ENCODE measurements around the gene TRIM28. TPM values are rescaled to one million over a fixed set of nuclear protein-coding genes. Genes with fewer than 3 reads are reported as not detected.

TRIM28 gene
- total RNA-seq, 2 donors from 2014 or later: 446 to 497 TPM

DNA sequence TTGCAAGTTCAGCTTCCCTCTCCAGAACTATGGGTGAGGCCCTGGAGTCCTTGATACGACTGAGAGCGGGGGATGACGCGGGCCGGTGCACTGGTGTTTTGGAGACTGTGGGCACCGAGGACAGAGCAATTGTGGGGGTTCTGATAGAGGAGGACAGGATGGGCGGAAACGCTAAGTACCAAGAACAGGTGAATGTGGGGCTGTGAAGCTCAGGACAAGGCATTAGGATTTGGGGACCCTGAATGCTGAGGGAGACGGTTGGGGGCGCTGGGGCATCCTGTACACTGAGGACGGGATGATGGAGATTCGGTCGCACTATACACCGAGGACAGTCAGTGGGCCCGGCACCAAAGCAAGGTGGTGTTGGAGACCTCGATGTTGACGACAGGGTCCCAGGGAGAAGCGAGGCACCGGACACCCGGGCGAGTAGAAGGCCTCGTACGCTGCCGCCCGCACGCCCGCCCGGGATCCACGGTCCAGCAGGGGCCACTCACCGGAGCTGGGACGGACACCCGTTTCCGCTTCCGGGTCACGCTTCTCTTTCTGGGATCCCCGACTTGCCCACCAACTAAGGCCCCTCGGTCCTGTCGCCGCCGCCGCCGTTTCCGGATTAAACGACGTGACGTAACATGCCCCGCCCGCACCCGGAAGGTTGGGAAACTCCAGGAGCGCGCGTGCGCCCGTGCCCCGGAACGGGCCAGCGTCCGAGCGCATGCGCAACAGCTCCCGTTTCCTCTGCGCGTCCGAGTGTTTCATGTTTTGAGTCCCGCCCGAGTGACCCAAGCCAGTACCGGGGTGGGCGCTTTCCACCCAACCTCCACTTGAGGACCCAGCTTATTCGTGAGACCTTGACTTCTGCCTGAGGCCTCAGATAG lies 10.9 kb downstream of the TRIM28 start, which contains the start of gene CHMP2A:
Gene CHMP2A (minus strand): TSS at position 612 of the 875 bp plus-strand sequence. CDS start 893 bp downstream, outside the sequence.
- DNase-seq (ENCODE audit: low spot score in 2 of 2) (peak; percentile 99), ATAC-seq (peak; percentile 48 to 54)
- Mint-ChIP-seq H3K36me3 (peaks cover 52 to 66% of the 10 kb centered on the region in 2 donors), H3K9me3 (no peaks in the 10 kb centered on the region), H3K27ac (peak within 1 kb of the TSS; percentile 98 to 100)

DNA sequence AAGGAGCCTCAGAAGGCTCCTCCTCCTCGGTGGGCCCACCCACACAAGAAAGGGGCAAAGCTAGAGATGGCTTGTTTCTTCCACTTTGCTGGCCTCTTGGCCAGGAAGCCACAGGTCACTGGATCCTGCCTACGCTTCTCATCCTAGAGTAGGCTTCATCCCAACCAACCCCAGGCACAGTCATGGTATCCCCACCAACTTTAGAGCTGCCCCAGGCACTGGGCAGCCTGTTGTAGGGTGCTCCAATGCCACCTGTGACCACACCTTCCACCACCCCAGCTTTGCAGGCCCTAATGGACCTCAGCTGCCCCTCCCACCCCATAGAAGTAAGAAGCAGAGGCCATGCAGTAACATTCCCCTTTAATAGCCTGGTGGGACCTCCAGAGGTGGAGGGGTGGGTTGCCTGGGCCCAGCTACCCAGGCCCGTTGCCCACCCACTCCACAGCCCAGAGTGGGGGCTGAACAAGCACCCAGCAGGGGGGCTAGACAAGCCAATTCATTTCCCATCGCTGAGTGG lies 11.6 kb downstream of the TRIM28 start:
- H3K9me3 Mint-ChIP-seq: no peaks in the 10 kb centered on the region
- peak overlapping the region; percentile 98 to 100 for H3K27ac Mint-ChIP-seq
- no peak for ATAC-seq
- no peak for DNase-seq (ENCODE audit: low spot score in 2 of 2)
- peaks cover 53 to 59% of the 10 kb centered on the region in 2 donors for H3K36me3 Mint-ChIP-seq

DNA sequence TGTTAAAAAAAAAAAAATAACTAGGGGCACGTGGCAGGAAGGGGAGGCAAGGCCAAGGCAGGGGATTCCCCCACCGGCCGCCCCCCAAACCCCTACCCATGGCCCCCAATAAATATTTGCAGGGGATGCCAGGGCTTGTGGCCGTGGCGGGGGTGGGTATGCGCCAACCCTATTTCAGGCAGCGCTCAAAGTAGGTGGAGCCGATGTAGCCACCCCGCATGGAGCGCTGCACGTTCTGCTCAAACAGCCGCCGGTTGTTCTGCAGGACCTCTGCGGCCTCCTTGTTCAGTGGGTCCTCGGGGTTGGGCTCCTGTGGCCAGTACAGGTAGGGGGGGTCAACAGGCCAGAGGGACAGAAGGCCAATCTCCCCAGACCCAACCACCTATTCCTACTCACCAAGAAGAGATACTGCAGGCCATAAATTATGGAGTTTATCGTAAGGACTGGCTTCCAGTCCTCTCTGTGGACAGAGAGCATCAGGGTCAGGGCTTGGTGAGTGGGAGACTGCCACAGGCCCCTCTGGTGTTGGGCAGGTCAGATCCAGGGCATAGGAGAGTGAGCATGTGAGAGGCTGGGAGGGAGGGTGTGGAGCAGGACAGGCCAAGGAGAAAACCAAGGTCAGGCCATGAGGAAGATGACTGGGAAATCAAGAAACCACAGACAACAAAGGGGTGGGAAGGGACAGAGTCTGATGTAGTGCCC lies 12.2 kb downstream of the TRIM28 start:
- DNase-seq (ENCODE audit: low spot score in 2 of 2): peak in 1 of 2 donors; percentile 54
- H3K27ac Mint-ChIP-seq: peak overlapping the region; percentile 98 to 99
- peaks cover 54 to 57% of the 10 kb centered on the region in 2 donors for H3K36me3 Mint-ChIP-seq
- no peaks in the 10 kb centered on the region for H3K9me3 Mint-ChIP-seq
- no peak for ATAC-seq

DNA sequence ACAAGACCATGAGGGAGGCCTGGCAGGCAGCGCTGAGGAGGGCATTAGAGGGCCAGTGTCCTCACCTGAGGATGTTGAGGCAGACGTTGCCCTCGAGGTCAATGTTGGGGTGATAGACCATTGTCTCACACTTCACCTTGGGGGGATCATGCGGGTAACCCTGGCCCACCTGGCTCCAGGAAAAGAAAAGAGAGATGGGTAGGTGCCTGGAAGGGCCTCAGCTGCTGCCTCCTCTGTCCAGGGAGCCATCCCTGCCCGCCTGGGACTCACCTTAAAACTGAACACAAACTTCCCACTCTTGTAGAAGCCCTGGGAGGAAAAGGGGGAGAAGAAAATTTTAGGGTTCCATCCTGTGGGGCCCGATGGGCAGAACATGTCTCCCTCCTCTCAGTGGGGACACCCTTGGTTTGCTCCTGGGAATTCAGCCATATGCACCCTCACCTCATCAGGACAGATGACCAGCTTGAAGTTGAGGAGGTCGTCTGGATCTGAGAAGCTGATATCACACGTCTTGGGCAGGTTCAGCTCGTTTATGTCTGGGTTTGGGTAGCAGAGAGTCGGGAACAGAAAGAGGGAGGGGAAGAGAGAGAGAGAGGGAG lies 12.9 kb downstream of the TRIM28 start:
- H3K9me3 Mint-ChIP-seq: no peaks in the 10 kb centered on the region
- peaks cover 57 to 61% of the 10 kb centered on the region in 2 donors for H3K36me3 Mint-ChIP-seq
- DNase-seq (ENCODE audit: low spot score in 2 of 2) (peak in 1 of 2 donors; percentile 54), ATAC-seq (no peak)
- H3K27ac Mint-ChIP-seq: peak overlapping the region; percentile 98 to 99

DNA sequence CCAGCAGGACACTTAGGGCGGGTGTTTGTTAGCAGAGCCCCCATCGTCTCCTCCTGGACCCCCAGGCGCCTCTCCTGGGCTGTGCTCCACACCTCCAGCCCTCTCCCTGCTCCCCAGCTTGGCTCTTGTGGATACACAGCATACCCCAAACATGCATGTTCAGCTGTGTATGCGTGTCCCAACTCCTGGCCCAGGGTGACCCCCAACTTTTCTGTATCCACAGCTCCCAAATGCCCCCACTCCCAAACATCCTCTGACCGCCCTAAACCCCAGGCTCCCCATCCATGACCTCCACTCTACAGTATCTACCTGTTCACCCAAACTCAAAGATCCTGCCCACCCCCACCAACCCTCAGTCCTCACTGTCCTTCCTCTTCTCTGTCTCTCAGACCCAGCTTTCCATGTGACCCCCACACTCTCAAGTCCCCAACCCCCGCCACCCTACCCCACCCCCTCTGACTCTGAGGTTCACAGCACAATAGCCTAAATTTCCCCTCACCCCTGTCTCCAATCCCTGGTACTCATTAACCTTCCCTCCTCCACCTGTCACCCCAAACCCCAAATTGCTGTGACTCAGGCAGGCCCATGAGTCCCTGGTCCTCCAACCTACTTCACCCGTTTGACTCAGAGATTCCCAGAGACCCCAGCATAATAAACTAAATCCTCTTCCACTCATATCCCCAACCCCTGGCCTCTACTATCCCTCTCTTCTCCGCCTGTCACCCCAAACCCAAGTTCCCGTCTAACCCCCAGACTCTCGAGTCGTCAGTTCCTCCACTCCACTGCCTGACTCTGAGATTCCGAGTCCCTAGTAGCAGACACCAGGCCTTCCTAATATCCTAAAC lies 13.6 kb downstream of the TRIM28 start:
- H3K36me3 Mint-ChIP-seq: peaks cover 52 to 68% of the 10 kb centered on the region in 2 donors
- DNase-seq (ENCODE audit: low spot score in 2 of 2) (peak in 1 of 2 donors; percentile 57), ATAC-seq (no peak)
- H3K9me3 Mint-ChIP-seq: no peaks in the 10 kb centered on the region
- peak overlapping the region; percentile 98 to 99 for H3K27ac Mint-ChIP-seq

DNA sequence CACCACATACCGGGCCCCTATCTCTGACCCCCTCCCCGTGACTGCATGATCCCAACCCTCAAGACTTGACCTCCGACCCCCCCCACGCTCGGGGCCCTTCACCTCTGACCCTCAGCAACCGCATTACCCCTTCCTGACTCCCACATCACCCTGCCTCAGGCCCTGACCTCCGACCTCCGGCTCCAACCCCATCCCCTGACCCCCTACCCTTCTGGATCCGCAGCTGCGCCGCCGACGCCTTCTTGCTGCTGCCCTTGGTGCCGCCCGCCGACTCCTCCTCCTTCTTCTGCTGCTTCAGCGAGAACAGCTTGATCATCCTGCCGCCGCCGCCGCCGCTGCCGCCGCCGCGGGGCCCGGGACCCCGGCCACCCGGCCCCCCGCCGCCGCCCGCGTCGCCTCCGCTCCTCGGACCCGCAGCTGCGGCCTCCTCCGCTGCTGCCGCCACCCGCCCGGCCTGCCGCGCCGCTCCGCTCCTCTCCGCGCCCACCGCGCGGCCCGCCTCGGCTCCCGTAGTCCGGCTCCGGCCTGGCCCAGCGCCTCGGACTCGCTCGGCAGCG lies 14.3 kb downstream of the TRIM28 start, which contains the start of gene UBE2M:
Gene UBE2M (minus strand): TSS at position 546 of the 557 bp plus-strand sequence. CDS start 230 bp downstream, at position 316.
- Mint-ChIP-seq H3K9me3 (no peaks in the 10 kb centered on the region), H3K36me3 (peaks cover 47 to 68% of the 10 kb centered on the region in 2 donors), H3K27ac (peak within 1 kb of the TSS; percentile 98 to 100)
- ATAC-seq (peak in 1 of 2 donors; percentile 11), DNase-seq (ENCODE audit: low spot score in 2 of 2) (peak in 1 of 2 donors; percentile 67)

DNA sequence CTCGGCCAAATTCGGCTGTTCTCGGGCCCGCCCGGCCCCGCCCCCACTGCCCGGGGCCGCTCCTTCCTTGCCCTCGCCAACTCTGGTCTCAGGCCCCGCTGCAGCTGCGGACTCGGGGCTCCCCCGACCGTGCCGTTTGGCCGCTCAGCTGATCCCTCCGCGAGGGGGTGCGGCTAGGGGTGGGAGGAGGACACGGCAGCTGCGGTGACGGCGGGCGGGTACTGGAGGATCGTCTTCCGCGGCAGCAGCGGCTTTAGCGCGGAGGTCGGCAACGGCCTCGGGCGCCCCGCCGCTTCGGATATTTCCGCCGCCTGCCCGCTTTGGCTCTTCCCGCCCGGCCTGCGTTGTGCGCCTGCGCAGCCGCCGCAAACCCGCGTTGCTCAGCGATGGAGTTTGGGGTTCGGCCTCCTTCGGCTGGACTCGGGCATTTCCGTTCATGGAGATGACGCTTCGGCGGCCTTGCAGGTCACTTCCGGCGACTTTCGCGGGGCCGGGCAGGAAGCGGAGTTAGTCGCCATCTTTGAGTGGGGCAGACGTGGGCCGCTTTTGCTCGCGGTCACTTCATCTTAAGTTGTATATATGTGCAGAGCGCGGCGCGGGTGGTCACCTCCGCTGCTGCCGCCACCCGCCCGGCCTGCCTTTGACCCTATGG lies 14.9 kb downstream of the TRIM28 start:
- Mint-ChIP-seq H3K27ac (peak overlapping the region; percentile 98 to 100), H3K9me3 (no peaks in the 10 kb centered on the region), H3K36me3 (peaks cover 49 to 64% of the 10 kb centered on the region in 2 donors)
- ATAC-seq (peak; percentile 64 to 67), DNase-seq (ENCODE audit: low spot score in 2 of 2) (peak; percentile 99 to 100)

DNA sequence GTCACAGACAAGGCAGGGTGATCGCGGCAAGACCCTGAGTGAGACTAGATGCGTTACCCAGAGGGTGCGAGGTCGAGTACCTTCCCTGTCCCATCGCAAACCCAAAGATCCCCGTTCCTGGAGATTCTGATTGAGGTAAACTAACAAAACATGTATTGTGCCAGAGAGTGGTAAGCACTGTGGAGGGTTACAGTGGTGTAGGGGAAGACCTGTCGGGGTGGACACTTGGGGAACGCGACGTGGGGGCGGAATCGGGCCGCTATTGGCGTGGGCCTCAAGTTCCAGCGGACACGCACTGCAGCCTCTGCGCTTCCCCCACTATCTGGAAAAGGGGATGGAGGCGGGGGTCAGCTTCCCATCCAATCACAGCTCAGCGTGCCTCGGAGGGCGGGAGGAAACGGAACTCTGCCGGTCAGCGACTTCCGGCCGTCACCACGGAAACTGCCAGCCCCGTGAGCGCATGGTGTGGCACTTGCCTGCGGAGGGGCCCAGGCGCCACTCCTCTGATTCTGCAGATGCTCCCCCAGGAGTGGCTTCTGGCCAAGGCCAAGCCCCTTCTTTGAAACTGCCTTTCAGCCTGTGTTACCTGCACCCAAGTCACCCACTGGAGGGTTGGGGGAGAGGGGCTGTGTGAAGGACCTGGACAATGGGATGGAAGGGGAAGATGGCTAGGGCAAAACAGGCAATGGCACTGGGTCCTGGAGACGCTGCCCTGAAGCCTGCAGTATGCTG lies 15.6 kb downstream of the TRIM28 start:
- Mint-ChIP-seq H3K36me3 (peaks cover 45 to 57% of the 10 kb centered on the region in 2 donors), H3K27ac (peak overlapping the region; percentile 98 to 100), H3K9me3 (no peaks in the 10 kb centered on the region)
- DNase-seq (ENCODE audit: low spot score in 2 of 2) (peak; percentile 79 to 89), ATAC-seq (peak; percentile 47 to 51)

DNA sequence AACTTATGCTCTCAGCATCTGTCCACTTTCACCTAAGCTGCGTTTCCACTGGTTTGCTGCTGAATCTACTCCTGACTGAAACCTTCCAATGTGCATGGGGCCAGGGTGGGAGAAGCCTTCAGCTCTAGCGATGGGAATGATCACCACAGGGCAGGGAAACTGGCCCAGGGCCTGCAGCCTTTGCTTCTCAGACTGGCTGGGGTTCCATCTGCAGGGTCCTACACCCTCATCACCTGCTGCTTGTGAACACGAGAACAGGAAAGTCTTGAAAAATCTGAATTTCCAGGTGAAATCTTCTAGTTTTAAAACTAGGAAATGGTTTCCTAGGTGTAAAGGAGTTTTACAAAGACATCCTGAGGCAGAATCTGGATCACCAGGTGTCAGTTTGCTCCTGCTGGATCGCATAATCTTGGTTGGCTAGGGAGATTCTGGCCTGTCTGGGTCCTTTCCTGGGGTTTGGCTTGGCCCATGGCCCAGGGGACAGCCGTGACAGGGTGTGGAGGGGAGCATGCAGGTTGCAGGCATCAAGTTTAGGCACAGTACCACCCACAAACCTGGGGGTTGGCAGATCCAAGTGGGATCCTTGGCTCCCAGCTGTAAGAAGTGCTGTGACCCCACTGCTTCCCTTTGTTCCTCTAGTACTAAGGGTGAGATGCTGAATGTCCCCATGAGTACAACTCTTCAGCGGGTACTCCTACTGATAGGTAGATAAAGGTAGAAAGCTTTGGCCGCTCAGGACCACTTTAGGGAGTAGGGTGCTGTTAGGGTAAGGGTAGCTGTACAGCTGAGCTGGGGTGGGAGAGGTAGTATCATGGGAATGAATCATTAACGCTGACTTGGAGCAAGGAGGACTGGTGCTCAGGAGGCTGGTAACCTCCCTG lies 16.4 kb downstream of the TRIM28 start:
- H3K36me3 Mint-ChIP-seq: peaks cover 39 to 50% of the 10 kb centered on the region in 2 donors
- H3K9me3 Mint-ChIP-seq: no peaks in the 10 kb centered on the region
- H3K27ac Mint-ChIP-seq: peak overlapping the region; percentile 98 to 100
- ATAC-seq (no peak), DNase-seq (ENCODE audit: low spot score in 2 of 2) (no peak)

DNA sequence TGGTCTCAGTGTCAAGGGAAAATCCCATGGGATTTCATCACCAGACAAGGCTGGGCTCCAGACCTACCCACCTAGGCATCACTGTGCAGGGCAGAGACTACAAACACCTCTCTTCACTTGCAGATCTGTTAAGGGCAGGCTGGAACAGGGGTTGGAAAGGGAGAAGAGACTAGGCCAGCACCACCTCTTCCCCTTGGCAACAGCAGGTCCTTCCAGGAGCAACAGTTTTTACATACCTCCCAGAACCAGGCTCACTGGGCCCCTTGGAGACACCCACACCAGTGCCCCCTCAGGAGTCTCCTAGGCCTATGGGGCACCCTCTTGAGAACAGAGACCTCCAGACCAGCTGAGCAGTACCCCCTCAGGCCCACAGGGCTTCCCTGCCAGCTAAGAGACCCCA lies 17.1 kb downstream of the TRIM28 start:
- no peak for ATAC-seq
- Mint-ChIP-seq H3K9me3 (no peaks in the 10 kb centered on the region), H3K27ac (no peak overlapping the region), H3K36me3 (peaks cover 36 to 46% of the 10 kb centered on the region in 2 donors)
- DNase-seq (ENCODE audit: low spot score in 2 of 2): no peak

DNA sequence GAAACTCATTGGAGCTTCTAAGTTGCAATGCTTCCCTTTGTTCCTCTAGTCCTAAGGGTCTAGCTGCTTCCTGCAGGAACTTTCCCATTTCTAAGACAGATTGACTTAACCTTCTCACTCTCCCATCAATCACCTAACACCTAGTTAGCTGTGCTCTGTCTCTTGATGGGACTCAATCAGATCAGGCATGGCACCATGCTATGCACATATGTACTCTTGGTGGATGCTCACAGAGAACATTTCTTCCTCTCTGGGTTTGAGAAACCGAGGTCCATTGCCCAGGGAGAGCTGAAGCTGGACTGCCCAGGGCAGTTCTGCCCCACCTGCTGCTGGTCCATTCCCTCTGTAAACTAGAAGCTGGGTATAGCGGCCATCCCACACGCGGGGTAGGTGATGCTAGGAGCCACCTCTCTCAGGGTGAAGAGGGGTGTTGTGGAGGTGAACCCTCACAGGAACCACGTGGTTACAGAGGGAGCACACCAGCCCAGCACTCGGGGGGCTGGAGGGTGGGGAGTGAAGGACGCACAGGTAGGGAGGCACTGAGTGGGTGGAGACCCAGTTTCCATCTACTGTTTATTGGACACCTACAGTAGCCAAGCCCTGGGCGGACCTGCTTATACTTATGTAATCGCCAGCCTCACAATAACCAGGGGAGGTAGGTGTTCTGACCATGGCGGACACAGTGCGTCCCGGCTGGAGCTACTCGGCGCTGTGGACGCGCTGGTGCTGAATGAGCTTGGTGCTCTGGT lies 17.7 kb downstream of the TRIM28 start:
- ATAC-seq (no peak), DNase-seq (ENCODE audit: low spot score in 2 of 2) (no peak)
- Mint-ChIP-seq H3K9me3 (no peaks in the 10 kb centered on the region), H3K36me3 (peaks cover 33 to 40% of the 10 kb centered on the region in 2 donors), H3K27ac (peak overlapping the region; percentile 36 to 75)

DNA sequence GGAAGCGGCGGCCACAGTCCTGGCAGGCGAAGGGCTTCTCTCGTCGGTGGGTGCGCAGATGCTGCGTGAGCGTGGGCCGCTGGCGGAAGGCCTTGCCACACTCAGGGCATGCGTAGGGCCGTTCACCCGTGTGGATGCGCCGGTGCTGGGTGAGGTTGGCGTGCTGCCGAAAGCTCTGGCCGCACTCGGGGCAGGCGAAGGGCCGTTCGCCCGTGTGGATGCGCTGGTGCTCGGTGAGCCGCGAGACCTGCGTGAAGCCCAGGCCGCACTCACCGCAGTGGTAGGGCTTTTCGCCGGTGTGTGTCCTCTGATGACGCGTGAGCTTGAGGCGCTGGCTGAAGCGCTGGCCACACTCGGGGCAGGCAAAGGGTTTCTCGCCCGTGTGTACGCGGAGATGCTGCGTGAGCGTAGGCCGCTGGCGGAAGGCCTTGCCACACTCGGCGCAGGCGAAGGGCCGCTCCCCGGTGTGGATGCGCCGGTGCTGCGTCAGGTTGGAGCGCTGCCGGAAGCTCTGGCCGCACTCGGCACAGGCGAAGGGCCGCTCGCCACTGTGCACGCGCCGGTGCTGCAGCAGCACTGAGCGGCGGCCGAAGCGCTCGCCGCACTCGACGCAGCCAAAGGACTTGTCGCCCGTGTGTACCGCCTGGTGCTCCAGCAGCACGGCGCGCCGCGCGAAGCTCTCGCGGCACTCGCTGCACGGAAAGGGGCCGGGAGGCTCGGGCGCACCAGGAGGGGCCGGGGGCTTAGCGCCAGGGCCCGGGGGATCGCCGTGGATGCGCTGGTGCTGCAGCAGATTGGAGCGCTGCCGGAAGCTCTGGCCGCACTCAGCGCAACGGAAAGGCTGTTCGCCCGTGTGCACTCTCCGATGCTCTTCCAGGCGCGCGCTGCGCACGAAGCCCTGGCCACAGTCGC lies 18.5 kb downstream of the TRIM28 start:
- Mint-ChIP-seq H3K9me3 (no peaks in the 10 kb centered on the region), H3K36me3 (peaks cover 27 to 32% of the 10 kb centered on the region in 2 donors), H3K27ac (peak overlapping the region; percentile 36 to 75)
- peak in 1 of 2 donors; percentile 43 for DNase-seq (ENCODE audit: low spot score in 2 of 2)
- ATAC-seq: peak in 1 of 2 donors; percentile 16

Data from activated naive CD4-positive, alpha-beta T cell treated with anti-CD3 and anti-CD28 coated beads, Interleukin-2, amount 50 U/mL, for 72 hours (primary cell).